Measurements from ENCODE around the gene C2CD2L.
"Not testable (repeated sequence)": the region's sequence is repeated elsewhere in the genome, so short reads cannot be mapped to it uniquely, and the experiment has no call there.

The C2CD2L gene

GRCh38 chr11:119115484-119116234 is 8.5 kb downstream of the C2CD2L start:
- no peak for DNase-seq (ENCODE audit: low read depth)

- DNase-seq (ENCODE audit: low read depth): no peak
These were observed 9.1 kb downstream of the C2CD2L start for GRCh38 chr11:119116235-119116594.

GRCh38 chr11:119116601-119117000 is 9.5 kb downstream of the C2CD2L start:
- DNase-seq (ENCODE audit: low read depth): no peak

- DNase-seq (ENCODE audit: low read depth): no peak
These were observed 10.0 kb downstream of the C2CD2L start for GRCh38 chr11:119117004-119117706.

- DNase-seq (ENCODE audit: low read depth): no peak
These were observed 11.1 kb downstream of the C2CD2L start for GRCh38 chr11:119118227-119118626.

- no peak for DNase-seq (ENCODE audit: low read depth)
These were observed 11.8 kb downstream of the C2CD2L start for GRCh38 chr11:119118946-119119345.

GRCh38 chr11:119120639-119121007 is 13.5 kb downstream of the C2CD2L start:
- no peak for DNase-seq (ENCODE audit: low read depth)

- DNase-seq (ENCODE audit: low read depth): peak; percentile 100
These were observed 14.1 kb downstream of the C2CD2L start, which contains the start of gene HINFP for GRCh38 chr11:119121008-119121810. HINFP (plus strand) TSS chr11:119121580; CDS start chr11:119126945, 5,365 bp downstream.

- DNase-seq (ENCODE audit: low read depth): no peak
These were observed 14.6 kb downstream of the C2CD2L start for GRCh38 chr11:119121811-119122124.

GRCh38 chr11:119125821-119126220 is 18.7 kb downstream of the C2CD2L start:
- DNase-seq (ENCODE audit: low read depth): no peak

GRCh38 chr11:119126675-119127268 is 19.6 kb downstream of the C2CD2L start:
- DNase-seq (ENCODE audit: low read depth): no peak

- no peak for DNase-seq (ENCODE audit: low read depth)
These were observed 23.5 kb downstream of the C2CD2L start for GRCh38 chr11:119130662-119131061.

GRCh38 chr11:119134389-119134978 is 27.3 kb downstream of the C2CD2L start:
- DNase-seq (ENCODE audit: low read depth): no peak

- not testable (repeated sequence) for DNase-seq (ENCODE audit: low read depth)
These were observed 32.1 kb downstream of the C2CD2L start for GRCh38 chr11:119139276-119139675.

- DNase-seq (ENCODE audit: low read depth): no peak
These were observed 37.8 kb downstream of the C2CD2L start for GRCh38 chr11:119144825-119145486.

GRCh38 chr11:119145551-119145950 is 38.4 kb downstream of the C2CD2L start:
- no peak for DNase-seq (ENCODE audit: low read depth)

GRCh38 chr11:119147604-119148333 is 40.6 kb downstream of the C2CD2L start:
- no peak for DNase-seq (ENCODE audit: low read depth)

- no peak for DNase-seq (ENCODE audit: low read depth)
These were observed 41.5 kb downstream of the C2CD2L start for GRCh38 chr11:119148720-119149017.

- DNase-seq (ENCODE audit: low read depth): no peak
These were observed 42.1 kb downstream of the C2CD2L start, which contains the start of gene ABCG4 for GRCh38 chr11:119149018-119149785. ABCG4 (plus strand) TSS chr11:119149052; CDS start chr11:119149966, 914 bp downstream.

GRCh38 chr11:119149786-119150275 is 42.7 kb downstream of the C2CD2L start:
- no peak for DNase-seq (ENCODE audit: low read depth)
